HG03045 (cell line): ENCODE data around the gene EMILIN3.

Experiments used
- ATAC-seq: cut with Tn5 transposase; IDR thresholded peaks from one replicate; pipeline ENCODE4 v1.9.1; 2021; ENCODE audit warnings: mild to moderate bottlenecking, moderate library complexity; ENCODE audit not compliant: unreplicated experiment

EMILIN3 gene

GRCh38 chr20:41392295-41392694 is 25.7 kb upstream of the EMILIN3 start:
- no peak for ATAC-seq

DNA sequence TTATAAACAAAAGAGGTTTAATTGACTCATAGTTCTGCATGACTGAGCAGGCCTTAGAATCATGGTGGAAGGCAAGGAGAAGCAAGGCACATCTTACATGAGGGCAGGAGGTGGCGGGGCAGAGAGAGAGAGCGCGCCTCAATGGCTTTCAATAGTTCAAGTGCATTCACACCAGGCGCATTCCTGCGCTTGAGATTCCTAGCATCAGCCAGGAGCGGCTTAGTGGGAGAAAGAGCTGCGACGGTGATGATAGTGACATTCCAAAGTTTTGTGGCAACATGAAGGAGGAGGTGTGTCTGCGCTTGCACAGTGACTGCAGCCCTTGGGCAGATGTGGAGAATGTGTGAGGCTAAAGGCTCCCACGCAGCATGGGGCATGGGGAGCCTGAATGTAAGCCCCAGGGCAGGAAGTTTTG is 25.0 kb upstream of the EMILIN3 start:
- no peak for ATAC-seq

DNA sequence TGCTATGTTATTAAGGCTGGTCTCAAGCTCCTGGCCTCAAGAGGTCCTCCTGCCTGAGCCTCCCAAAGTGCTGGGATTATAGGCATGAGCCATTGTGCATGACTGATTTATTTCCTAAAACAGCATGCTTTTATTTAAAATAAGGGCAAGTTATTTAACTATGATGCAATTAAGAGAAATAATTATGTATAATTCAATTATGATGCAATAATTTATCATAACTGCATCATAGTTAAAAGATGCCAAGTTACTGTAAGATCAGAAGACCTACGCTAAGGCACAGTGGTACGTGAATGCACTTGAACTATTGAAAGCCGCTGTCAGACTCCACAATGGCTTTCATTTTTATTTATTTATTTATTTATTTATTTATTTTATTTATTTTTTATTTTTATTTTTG is 24.3 kb upstream of the EMILIN3 start:
- no peak for ATAC-seq

- no peak for ATAC-seq
These were observed 20.8 kb upstream of the EMILIN3 start for GRCh38 chr20:41387444-41387851.

- ATAC-seq, result no peak
These were observed 20.1 kb upstream of the EMILIN3 start for GRCh38 chr20:41386502-41387427.

GRCh38 chr20:41382791-41383305 is 16.2 kb upstream of the EMILIN3 start:
- no peak for ATAC-seq

GRCh38 chr20:41380551-41381193 is 14.1 kb upstream of the EMILIN3 start:
- no peak for ATAC-seq

GRCh38 chr20:41379551-41379950 is 12.9 kb upstream of the EMILIN3 start:
- no peak for ATAC-seq

DNA sequence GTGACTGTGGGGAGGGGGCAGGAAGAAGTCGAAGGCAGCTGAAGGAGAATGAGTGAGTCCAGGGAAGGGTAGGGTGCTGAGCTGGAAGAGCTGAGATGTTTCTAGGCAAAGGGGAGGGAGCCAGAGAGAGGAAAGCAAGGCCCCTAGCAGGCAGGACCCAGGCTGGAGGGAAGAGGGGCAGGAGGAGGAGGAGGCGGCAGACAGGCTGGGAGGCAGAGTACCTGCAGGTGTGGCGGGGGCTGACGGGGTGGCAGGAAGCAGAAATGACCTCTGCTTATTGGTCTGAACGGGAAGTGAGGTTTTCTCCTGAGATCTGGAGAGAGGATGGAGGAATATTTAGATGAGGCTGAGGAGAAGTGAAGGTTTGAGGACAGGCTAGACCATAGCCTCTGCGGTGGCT is 10.7 kb upstream of the EMILIN3 start:
- ATAC-seq, result no peak

DNA sequence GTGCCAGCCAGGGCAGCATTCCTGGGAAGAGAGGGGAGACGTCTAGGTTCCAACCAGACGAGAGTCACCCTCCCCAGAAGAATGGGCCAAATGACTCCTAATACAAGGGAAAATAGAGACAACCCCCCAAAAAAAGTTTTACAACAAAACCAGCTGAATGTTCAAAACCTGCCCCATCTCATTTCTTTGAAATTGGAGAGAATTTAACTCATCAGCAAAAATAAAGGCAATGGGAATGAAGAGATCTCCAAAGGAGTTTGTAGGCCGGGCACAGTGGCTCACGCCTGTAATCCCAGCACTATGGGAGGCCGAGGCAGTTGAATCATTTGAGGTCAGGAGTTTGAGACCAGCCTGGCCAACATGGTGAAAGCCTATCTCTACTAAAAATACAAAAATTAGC is 9.7 kb upstream of the EMILIN3 start:
- ATAC-seq, result no peak

DNA sequence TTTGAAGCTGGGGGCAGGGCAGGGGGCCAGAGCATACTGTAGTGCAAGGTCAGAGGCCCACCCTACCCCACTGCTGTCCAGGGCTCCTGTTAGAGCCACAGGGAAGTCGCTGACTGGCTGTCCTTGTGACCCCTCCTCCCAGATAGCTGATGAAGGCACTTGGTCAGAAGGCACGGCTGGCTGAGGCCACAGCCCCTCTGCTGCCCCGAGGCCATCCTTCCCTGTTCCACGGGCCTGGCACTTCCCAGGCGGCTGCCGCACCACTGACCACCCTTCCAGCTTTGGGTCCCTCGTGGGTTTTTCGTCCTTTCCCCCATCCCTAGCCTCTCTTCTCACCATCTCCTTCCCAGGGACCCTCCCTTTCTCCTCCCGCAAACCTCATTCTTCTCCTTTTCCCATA is 9.2 kb upstream of the EMILIN3 start:
- no peak for ATAC-seq

- ATAC-seq, result no peak
These were observed 7.6 kb upstream of the EMILIN3 start for GRCh38 chr20:41373931-41374920.

DNA sequence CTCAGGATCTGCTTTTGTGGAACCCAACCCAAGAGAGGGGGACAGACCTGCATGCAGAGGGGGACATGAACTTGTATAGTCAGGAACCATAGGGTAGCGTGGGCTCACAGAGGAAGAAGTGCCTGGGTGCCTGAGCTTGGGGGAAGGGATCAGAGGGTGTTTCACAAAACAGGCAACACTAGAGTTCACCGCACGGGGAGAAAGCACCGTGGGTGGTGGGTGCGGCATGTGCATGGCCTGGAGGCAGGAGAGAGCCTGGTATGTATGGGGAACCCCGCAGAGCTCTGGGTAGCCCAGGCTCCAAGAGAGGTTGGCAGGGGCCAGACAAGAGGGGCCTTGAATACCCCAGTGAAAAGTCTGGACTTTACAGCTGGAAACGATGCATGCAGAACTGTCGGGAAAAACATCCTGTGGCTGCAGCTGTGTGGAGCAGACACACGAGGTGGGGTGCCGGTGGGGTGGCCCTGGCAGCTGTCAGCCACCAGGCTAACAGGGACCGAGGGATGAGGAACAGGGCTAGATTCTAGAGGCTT is 6.7 kb upstream of the EMILIN3 start:
- ATAC-seq, result no peak

GRCh38 chr20:41371371-41371770 is 4.8 kb upstream of the EMILIN3 start:
- ATAC-seq, result no peak

DNA sequence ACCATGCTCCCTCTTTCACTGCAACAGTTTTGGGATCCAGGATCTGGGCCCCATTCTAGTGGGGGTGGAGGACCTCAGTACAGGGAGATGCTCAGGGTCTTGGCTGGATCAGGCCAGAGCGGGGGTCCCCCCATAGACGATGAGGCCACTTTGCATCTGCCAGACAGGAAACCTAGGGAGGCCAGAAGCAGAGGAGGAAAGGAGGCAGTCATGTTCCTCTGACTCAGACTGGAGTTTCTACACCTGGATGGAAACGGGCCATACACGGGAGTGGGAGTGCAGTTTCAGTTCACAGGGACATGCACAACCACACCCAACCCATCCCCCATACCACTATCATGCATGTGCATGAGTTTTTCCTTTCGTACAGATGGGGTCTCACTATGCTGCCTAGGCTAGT is 3.6 kb upstream of the EMILIN3 start:
- no peak for ATAC-seq

GRCh38 chr20:41369673-41370072 is 3.1 kb upstream of the EMILIN3 start:
- no peak for ATAC-seq

GRCh38 chr20:41367956-41368355 is 1.3 kb upstream of the EMILIN3 start:
- ATAC-seq, result no peak

- no peak for ATAC-seq
These were observed 726 bp upstream of the EMILIN3 start for GRCh38 chr20:41367393-41367695.

DNA sequence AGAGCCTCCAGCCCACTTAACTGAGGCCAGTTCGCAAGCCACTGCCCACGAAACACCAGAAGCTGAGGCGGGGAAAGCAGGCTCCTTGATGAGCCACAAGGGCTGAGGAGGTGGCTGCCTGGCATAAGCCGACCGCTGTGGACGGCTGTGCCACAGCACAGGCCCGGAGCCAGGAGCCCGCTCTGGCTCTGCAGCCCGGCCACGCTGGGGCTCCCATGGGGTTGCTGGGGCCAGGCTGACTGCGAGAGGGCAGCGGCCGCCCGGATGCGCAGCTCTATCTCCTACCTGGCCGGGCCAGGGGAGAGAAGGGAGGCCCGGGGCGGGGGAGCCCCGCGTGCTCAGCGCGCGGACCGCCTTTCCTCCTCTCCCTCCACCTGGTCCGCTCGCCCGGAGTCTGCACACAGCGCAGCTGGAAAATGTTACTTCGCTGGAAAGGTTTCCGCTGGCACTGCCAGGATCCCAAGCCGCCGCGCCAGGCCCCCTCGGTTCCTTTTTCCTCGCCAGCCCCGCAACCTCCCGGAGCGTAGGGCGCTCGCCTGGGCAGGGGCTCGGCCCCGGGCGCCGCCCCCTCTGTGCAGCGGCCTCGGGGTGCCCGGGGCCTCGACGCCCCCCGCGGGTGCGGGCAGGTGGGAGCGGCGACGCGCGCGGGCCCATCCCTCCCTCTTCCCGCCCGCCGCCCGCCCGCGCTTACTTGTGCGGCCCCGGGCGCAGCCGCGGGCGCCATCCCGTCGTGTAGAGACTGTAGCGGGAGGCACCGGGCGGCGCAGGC is 657 bp downstream of the EMILIN3 start:
- no peak for ATAC-seq
